Neuronal stem cell (in vitro differentiated cells): Measurements from ENCODE around the gene SLCO6A1.

Experiments used
- DNase-seq: peaks from one replicate; pipeline ENCODE4 v3.0.0-alpha.2; 2013; ENCODE audit warnings: low spot score
- H2AFZ ChIP-seq: one replicate; pipeline ENCODE4 v1.6.1; 2013; ENCODE audit warnings: mild to moderate bottlenecking, low read length, inconsistent platforms
- H2AK5ac ChIP-seq: 2 replicates; pipeline ENCODE4 v1.6.1; 2013; ENCODE audit warnings: low read depth, mild to moderate bottlenecking, inconsistent platforms, low read length, moderate library complexity, mixed read lengths
- H2BK120ac ChIP-seq: 2 replicates; pipeline ENCODE4 v1.6.1; 2013; ENCODE audit warnings: low read depth, mild to moderate bottlenecking, inconsistent platforms, low read length, moderate library complexity, mixed read lengths
- H2BK12ac ChIP-seq: one replicate; pipeline ENCODE4 v1.6.1; 2013; ENCODE audit warnings: low read length, inconsistent platforms
- H2BK15ac ChIP-seq: 2 replicates; pipeline ENCODE4 v1.6.1; 2013; ENCODE audit warnings: mild to moderate bottlenecking, low read length, inconsistent platforms, mixed read lengths
- H2BK5ac ChIP-seq: one replicate; pipeline ENCODE4 v1.6.1; 2013; ENCODE audit warnings: inconsistent platforms, mild to moderate bottlenecking, low read length, moderate library complexity
- H3K14ac ChIP-seq: one replicate; pipeline ENCODE4 v1.6.1; 2013; ENCODE audit warnings: low read length, inconsistent platforms
- H3K18ac ChIP-seq: 2 replicates; pipeline ENCODE4 v1.6.1; 2013; ENCODE audit warnings: low read length, inconsistent platforms
- H3K23ac ChIP-seq: 2 replicates; pipeline ENCODE4 v1.6.1; 2013; ENCODE audit warnings: low read depth, mild to moderate bottlenecking, mixed read lengths, low read length, inconsistent platforms; ENCODE audit not compliant: poor library complexity
- H3K27ac ChIP-seq: replicated peaks from 3 replicates; pipeline ENCODE4 v1.5.1; 2013; ENCODE audit warnings: low read length, inconsistent platforms
- H3K27me3 ChIP-seq, 3 experiments: 2 replicates each; pipeline ENCODE4 v1.6.1; 2013; ENCODE audit warnings: low read length in 3 of 3, mild to moderate bottlenecking in 2 of 3, inconsistent platforms in 1 of 3, low read depth in 1 of 3, mixed read lengths in 1 of 3, moderate library complexity in 1 of 3; ENCODE audit not compliant: control insufficient read depth in 3 of 3, insufficient read depth in 3 of 3
- H3K36me3 ChIP-seq, 2 donors: replicated peaks in 1 of 2; 2 replicates each; pipeline ENCODE4 v1.6.1; 2013; ENCODE audit warnings: low read length in 2 of 2; ENCODE audit not compliant: control insufficient read depth in 2 of 2, insufficient read depth in 2 of 2
- H3K4ac ChIP-seq: 2 replicates; pipeline ENCODE4 v1.6.1; 2013; ENCODE audit warnings: inconsistent platforms, mild to moderate bottlenecking, low read length, moderate library complexity
- H3K4me1 ChIP-seq, 2 donors: 1 replicate in 1 of 2; 2 replicates in 1 of 2; pipeline ENCODE4 v1.6.1; 2013; ENCODE audit warnings: low read length in 2 of 2, low read depth in 1 of 2; ENCODE audit not compliant: control insufficient read depth in 2 of 2, insufficient read depth in 1 of 2
- H3K4me2 ChIP-seq: one replicate; pipeline ENCODE4 v1.6.1; 2013; ENCODE audit warnings: mild to moderate bottlenecking, low read length, inconsistent platforms; ENCODE audit not compliant: insufficient read depth, poor library complexity, severe bottlenecking
- H3K4me3 ChIP-seq, 2 donors: 2 replicates each; pipeline ENCODE4 v1.5.1; 2013; ENCODE audit warnings: low read length in 2 of 2, mild to moderate bottlenecking in 2 of 2, inconsistent platforms in 1 of 2, moderate library complexity in 1 of 2
- H3K79me1 ChIP-seq: one replicate; pipeline ENCODE4 v1.6.1; 2013; ENCODE audit warnings: low read depth, mild to moderate bottlenecking, inconsistent platforms, low read length, moderate library complexity
- H3K9ac ChIP-seq: one replicate; pipeline ENCODE4 v1.6.1; 2013; ENCODE audit warnings: mild to moderate bottlenecking, low read depth, low read length, inconsistent platforms; ENCODE audit not compliant: poor library complexity
- H3K9me3 ChIP-seq, 2 donors: replicated peaks in 1 of 2; 2 replicates each; pipeline versions ENCODE3 to v1.6.1; 2013; ENCODE audit warnings: low read length in 2 of 2, mild to moderate bottlenecking in 2 of 2, inconsistent platforms in 1 of 2, low read depth in 1 of 2, mixed read lengths in 1 of 2, moderate library complexity in 1 of 2; ENCODE audit not compliant: control insufficient read depth in 2 of 2, insufficient read depth in 1 of 2
- H4K8ac ChIP-seq: one replicate; pipeline ENCODE4 v1.6.1; 2013; ENCODE audit warnings: low read depth, mild to moderate bottlenecking, inconsistent platforms, low read length, moderate library complexity
- H4K91ac ChIP-seq: one replicate; pipeline ENCODE4 v1.6.1; 2013; ENCODE audit warnings: low read length, low read depth, mild to moderate bottlenecking, inconsistent platforms; ENCODE audit not compliant: poor library complexity
- WGBS, 2 donors: extraction: QIAGEN DNeasy Blood & Tissue Kit; methylation state at CpG; one replicate each; pipeline ENCODE4 v1.1.7; 2013; ENCODE audit warnings: missing lambda C conversion rate in 2 of 2, mixed read lengths in 1 of 2; ENCODE audit not compliant: insufficient read length in 2 of 2, insufficient replicate concordance in 1 of 2; ENCODE audit errors: extremely low coverage in 2 of 2; 5-methylcytosine and 5-hydroxymethylcytosine counted together

The SLCO6A1 gene

GRCh38 chr5:102529031-102529430, 30.2 kb upstream of the SLCO6A1 start:
- Histone ChIP-seq H3K18ac (no peak overlapping the region), H2BK120ac (no peak overlapping the region), H3K9ac (no peak overlapping the region), H3K27me3 (no peaks in the 10 kb centered on the region), H3K4me2 (no peak overlapping the region), H4K8ac (no peak overlapping the region), H2AFZ (no peak overlapping the region), H2BK15ac (no peak overlapping the region), H3K9me3 (no peaks in the 10 kb centered on the region), H3K14ac (no peak overlapping the region), H2BK12ac (no peak overlapping the region), H4K91ac (no peak overlapping the region), H3K79me1 (no peaks in the 10 kb centered on the region), H3K23ac (no peak overlapping the region), H3K4me3 (no peak overlapping the region), H3K27ac (no peak overlapping the region), H2BK5ac (no peak overlapping the region), H3K4ac (no peak overlapping the region), H2AK5ac (no peak overlapping the region), H3K36me3 (no peaks in the 10 kb centered on the region), H3K4me1 (no peaks in the 10 kb centered on the region)
- no peak for DNase-seq

GRCh38 chr5:102528600-102528999, 29.8 kb upstream of the SLCO6A1 start:
- Histone ChIP-seq H2BK12ac (no peak overlapping the region), H3K27me3 (no peaks in the 10 kb centered on the region), H2AK5ac (no peak overlapping the region), H3K9ac (no peak overlapping the region), H3K36me3 (no peaks in the 10 kb centered on the region), H2BK120ac (no peak overlapping the region), H3K4me1 (no peaks in the 10 kb centered on the region), H3K4me3 (no peak overlapping the region), H4K91ac (no peak overlapping the region), H4K8ac (no peak overlapping the region), H2BK5ac (no peak overlapping the region), H3K4ac (no peak overlapping the region), H3K79me1 (no peaks in the 10 kb centered on the region), H3K14ac (no peak overlapping the region), H2AFZ (no peak overlapping the region), H3K18ac (no peak overlapping the region), H3K4me2 (no peak overlapping the region), H3K23ac (no peak overlapping the region), H2BK15ac (no peak overlapping the region), H3K9me3 (no peaks in the 10 kb centered on the region), H3K27ac (no peak overlapping the region)
- DNase-seq = peak; percentile 12

- no peak overlapping the region for H2BK120ac ChIP-seq
- H3K9ac ChIP-seq = no peak overlapping the region
- no peak overlapping the region for H2BK15ac ChIP-seq
- H3K27ac ChIP-seq = no peak overlapping the region
- DNase-seq = no peak
- no peak overlapping the region for H3K18ac ChIP-seq
- H3K4ac ChIP-seq = no peak overlapping the region
- no peaks in the 10 kb centered on the region for H3K9me3 ChIP-seq
- no peaks in the 10 kb centered on the region for H3K79me1 ChIP-seq
- H3K14ac ChIP-seq = no peak overlapping the region
- no peaks in the 10 kb centered on the region for H3K27me3 ChIP-seq
- H2BK5ac ChIP-seq = no peak overlapping the region
- H4K8ac ChIP-seq = no peak overlapping the region
- WGBS, 2 donors = no CpG with 5 or more reads among the region's 1 CpG
- no peak overlapping the region for H4K91ac ChIP-seq
- no peak overlapping the region for H2BK12ac ChIP-seq
- H3K23ac ChIP-seq = no peak overlapping the region
- H3K4me3 ChIP-seq = no peak overlapping the region
- no peaks in the 10 kb centered on the region for H3K36me3 ChIP-seq
- H2AFZ ChIP-seq = no peak overlapping the region
- H3K4me1 ChIP-seq = no peaks in the 10 kb centered on the region
- H3K4me2 ChIP-seq = no peak overlapping the region
- no peak overlapping the region for H2AK5ac ChIP-seq
Observed at GRCh38 chr5:102527547-102527946, 28.7 kb upstream of the SLCO6A1 start.

- no peak overlapping the region for H2BK15ac ChIP-seq
- no peak for DNase-seq
- H3K14ac ChIP-seq = no peak overlapping the region
- no CpG with 5 or more reads among the region's 3 CpGs for WGBS, 2 donors
- H2AFZ ChIP-seq = no peak overlapping the region
- no peak overlapping the region for H2BK12ac ChIP-seq
- no peak overlapping the region for H4K8ac ChIP-seq
- no peak overlapping the region for H2BK5ac ChIP-seq
- H3K36me3 ChIP-seq = no peaks in the 10 kb centered on the region
- H3K27ac ChIP-seq = no peak overlapping the region
- no peak overlapping the region for H3K4me3 ChIP-seq
- H2BK120ac ChIP-seq = no peak overlapping the region
- H3K27me3 ChIP-seq = peaks cover 0 to 5% (median 0%) of the 10 kb centered on the region in 3 experiments
- no peaks in the 10 kb centered on the region for H3K9me3 ChIP-seq
- no peak overlapping the region for H4K91ac ChIP-seq
- no peak overlapping the region for H3K4ac ChIP-seq
- H3K9ac ChIP-seq = no peak overlapping the region
- no peak overlapping the region for H3K23ac ChIP-seq
- H3K4me1 ChIP-seq = no peaks in the 10 kb centered on the region
- no peak overlapping the region for H3K18ac ChIP-seq
- no peak overlapping the region for H3K4me2 ChIP-seq
- no peaks in the 10 kb centered on the region for H3K79me1 ChIP-seq
- no peak overlapping the region for H2AK5ac ChIP-seq
Observed at GRCh38 chr5:102523541-102524175, 24.9 kb upstream of the SLCO6A1 start.
